Effector memory CD8-positive, alpha-beta T cell (primary cell): Measurements from ENCODE around the gene RBSN.

Experiments used
- ATAC-seq: fragments of 150-1000 bp; cut with Tn5 transposase; replicated peaks from 2 replicates; pipeline ENCODE4 v1.10.0; 2021; ENCODE audit warnings: mild to moderate bottlenecking, moderate library complexity
- DNase-seq, 3 experiments: peaks; one replicate each; pipeline ENCODE4 v3.0.0; 2021
- H3K27ac Mint-ChIP-seq, 2 donors: one replicate each; pipeline ENCODE4 v1.8.0; 2022; ENCODE audit warnings: mild to moderate bottlenecking in 2 of 2, mixed read lengths in 2 of 2, moderate library complexity in 2 of 2
- H3K27me3 Mint-ChIP-seq, 2 donors: one replicate each; pipeline ENCODE4 v1.8.0; 2022; ENCODE audit warnings: mixed read lengths in 2 of 2
- H3K36me3 Mint-ChIP-seq: one replicate; pipeline ENCODE4 v1.8.0; 2022; ENCODE audit warnings: mild to moderate bottlenecking, moderate library complexity, mixed read lengths; ENCODE audit not compliant: insufficient read depth
- H3K4me1 Mint-ChIP-seq, 2 donors: one replicate each; pipeline ENCODE4 v1.8.0; 2022; ENCODE audit warnings: low read depth in 2 of 2, mixed read lengths in 2 of 2
- H3K4me3 Mint-ChIP-seq, 2 donors: one replicate each; pipeline ENCODE4 v1.8.0; 2022; ENCODE audit warnings: mild to moderate bottlenecking in 2 of 2, mixed read lengths in 2 of 2, moderate library complexity in 2 of 2
- H3K9me3 Mint-ChIP-seq, 2 donors: one replicate each; pipeline ENCODE4 v1.8.0; 2022; ENCODE audit warnings: mixed read lengths in 2 of 2

Gene RBSN

DNA sequence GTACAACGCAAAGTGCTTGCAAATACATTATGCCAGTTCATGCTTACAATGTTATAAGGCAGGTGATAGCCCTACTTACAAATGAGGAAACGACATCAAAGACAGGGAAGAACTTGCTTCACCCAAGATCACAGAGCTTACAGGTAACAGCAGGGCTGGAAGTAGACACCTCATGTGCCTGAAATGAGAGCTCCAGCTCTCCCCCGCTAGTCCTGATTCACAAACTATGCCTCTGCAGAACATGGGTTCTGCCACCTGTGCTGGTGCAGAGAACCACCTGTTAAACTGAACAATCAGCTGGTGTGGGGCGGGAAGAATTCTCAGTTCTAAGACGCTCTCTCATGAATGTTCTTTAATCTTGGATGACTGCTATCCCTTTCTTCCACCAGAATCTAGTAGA, 7.4 kb downstream of the RBSN start:
- Mint-ChIP-seq H3K27me3 (no peaks in the 10 kb centered on the region), H3K27ac (no peak overlapping the region), H3K4me3 (no peak overlapping the region), H3K36me3 (peaks cover 69% of the 10 kb centered on the region), H3K4me1 (peaks cover 2 to 4% of the 10 kb centered on the region in 2 donors), H3K9me3 (no peaks in the 10 kb centered on the region)
- DNase-seq (no peak), ATAC-seq (no peak)

DNA sequence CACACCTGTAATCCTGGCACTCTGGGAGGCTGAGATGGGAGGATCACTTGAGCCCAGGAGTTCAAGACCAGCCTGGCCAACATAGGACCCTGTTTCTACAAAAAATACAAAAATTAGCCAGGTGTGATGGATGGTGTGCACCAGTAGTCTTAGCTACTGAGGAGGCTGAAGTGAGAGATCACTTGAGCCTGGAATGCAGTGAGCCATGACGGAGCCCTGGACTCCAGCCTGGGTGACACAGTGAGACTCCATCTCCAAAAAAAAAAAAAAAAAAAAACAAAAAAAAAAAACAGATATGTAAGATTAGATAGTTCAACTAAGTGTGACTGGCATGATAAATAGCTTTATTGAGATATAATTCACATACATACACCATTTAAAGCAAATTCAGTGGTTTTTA, 9.7 kb downstream of the RBSN start:
- Mint-ChIP-seq H3K36me3 (peaks cover 73% of the 10 kb centered on the region), H3K4me1 (peaks cover 0 to 4% of the 10 kb centered on the region in 2 donors), H3K27me3 (no peaks in the 10 kb centered on the region), H3K4me3 (no peak overlapping the region), H3K27ac (no peak overlapping the region), H3K9me3 (no peaks in the 10 kb centered on the region)
- no peak for ATAC-seq
- no peak for DNase-seq

DNA sequence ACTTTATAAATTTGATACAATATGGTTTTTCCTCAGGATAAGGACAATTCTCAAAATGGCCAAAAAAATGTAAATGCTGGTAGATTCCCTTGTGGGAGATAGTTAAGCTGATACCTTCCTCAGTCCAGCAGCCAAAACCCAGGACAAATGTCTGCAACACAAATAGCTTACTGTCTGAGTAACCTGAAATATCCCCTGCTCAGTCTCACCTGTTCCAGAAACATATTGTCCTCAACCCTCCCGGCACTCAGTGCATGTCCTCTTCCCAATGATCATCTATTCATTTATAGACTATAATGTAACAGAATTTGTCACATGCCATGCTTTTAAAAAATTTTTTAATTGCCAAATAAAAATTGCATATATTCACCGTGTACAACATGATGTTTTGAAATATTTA, 12.2 kb downstream of the RBSN start:
- H3K4me1 Mint-ChIP-seq, result peaks cover 0 to 4% of the 10 kb centered on the region in 2 donors
- no peak for DNase-seq
- H3K4me3 Mint-ChIP-seq, result no peak overlapping the region
- no peaks in the 10 kb centered on the region for H3K9me3 Mint-ChIP-seq
- peaks cover 75% of the 10 kb centered on the region for H3K36me3 Mint-ChIP-seq
- peak overlapping the region in 1 of 2 donors; percentile 30 for H3K27ac Mint-ChIP-seq
- H3K27me3 Mint-ChIP-seq, result no peaks in the 10 kb centered on the region
- ATAC-seq, result no peak

DNA sequence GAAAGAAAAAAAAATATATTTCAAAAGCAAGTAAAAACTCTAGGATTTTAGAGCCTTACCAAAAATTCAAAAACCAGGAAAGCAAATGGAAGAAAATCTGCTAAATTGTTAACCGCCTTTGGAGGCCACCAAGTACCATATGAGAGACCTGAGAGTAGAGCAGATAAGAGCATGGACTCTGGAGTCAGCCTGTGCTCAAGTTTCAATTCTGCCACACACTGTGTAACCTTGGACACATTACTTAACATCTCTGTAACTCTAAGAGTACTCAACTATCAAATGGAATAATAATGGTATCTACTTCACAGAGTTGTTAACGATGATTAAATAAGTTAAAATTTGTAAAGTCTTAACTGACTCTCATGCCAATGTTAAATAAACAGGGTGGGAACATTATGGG, 12.7 kb downstream of the RBSN start:
- Mint-ChIP-seq H3K9me3 (no peaks in the 10 kb centered on the region), H3K27me3 (no peaks in the 10 kb centered on the region)

DNA sequence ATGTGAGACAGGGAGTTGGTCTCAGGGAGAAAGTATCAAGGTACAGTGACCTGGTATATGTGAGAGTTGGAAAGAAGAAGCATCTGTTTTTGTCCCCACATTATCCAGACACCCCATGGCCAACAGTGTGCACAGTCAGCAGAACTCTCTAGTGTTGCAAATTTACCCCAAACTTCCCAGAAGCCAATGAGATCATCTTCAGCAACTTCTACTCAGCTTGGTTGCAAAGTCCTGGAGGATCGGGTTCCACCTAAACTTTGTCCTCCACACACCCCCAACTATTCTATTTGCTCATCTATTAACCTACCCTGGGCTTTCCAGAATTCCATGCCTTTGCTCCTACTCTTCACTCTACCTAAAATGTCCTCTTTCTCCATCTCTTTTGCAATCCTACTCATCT, 15.7 kb downstream of the RBSN start:
- no peak overlapping the region for H3K4me3 Mint-ChIP-seq
- peaks cover 82% of the 10 kb centered on the region for H3K36me3 Mint-ChIP-seq
- DNase-seq (no peak), ATAC-seq (no peak)
- H3K9me3 Mint-ChIP-seq, result no peaks in the 10 kb centered on the region
- H3K27ac Mint-ChIP-seq, result no peak overlapping the region
- no peaks in the 10 kb centered on the region for H3K27me3 Mint-ChIP-seq
- peaks cover 0 to 1% of the 10 kb centered on the region in 2 donors for H3K4me1 Mint-ChIP-seq

More for the DNA sequence above, 12.7 kb downstream of the RBSN start:
- Mint-ChIP-seq H3K27ac (peak overlapping the region in 1 of 2 donors; percentile 30), H3K4me1 (peaks cover 0 to 4% of the 10 kb centered on the region in 2 donors), H3K4me3 (no peak overlapping the region), H3K36me3 (peaks cover 80% of the 10 kb centered on the region)
- ATAC-seq, result no peak
- DNase-seq, result no peak

DNA sequence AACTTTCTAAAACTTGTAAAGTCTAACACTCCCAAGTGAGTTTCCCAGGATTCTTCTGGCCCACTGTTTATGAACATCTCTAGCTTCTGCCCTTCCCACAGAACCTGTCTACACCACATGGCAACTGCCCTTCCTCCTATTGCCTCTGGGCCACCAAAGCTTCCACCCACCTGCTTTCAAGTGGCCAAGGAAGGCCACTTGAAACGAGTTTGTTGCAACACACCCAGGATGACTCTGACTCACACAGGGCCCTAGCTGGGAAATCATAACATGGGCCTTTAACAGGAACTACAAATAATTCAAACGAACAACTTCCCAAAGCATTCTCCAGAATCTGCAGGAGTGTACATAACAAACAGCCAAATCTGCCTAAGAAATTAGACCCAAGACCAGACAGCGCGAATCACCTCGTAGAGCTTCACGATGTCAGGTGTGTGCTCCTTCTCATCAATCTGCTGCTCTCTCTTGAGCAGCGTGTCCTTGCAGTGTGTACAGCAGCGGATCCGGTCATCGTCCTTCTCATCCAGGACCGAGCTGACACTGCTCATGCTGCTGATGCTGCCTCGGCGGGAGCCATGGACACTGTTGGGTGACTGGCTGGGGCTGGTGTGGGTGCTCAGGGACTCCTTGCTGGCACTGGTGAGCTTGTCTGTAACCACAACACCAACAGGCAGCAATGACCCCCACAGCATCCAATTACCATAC, 16.8 kb downstream of the RBSN start:
- DNase-seq (no peak), ATAC-seq (no peak)
- Mint-ChIP-seq H3K9me3 (no peaks in the 10 kb centered on the region), H3K36me3 (peaks cover 79% of the 10 kb centered on the region), H3K27me3 (no peaks in the 10 kb centered on the region), H3K4me1 (peaks cover 0 to 1% of the 10 kb centered on the region in 2 donors), H3K4me3 (no peak overlapping the region), H3K27ac (peak overlapping the region in 1 of 2 donors; percentile 34)

DNA sequence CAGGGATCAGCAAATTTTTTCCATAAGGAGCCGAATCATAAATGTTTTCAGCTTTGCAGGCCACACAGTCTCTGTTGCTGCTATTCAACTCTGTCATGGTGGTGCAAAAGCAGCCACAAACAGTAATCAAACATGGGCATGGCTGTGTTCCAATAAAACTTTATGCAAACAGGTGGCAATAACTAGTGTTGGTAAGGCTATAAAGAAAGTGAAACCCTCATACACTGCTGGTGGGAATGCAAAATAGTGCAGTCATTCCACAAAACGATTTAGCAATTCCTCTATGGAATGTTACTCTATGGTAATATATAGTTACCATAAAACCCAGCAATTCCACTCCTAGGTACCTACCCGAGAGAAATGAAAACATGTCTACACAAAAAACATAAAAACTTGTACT, 19.9 kb downstream of the RBSN start:
- DNase-seq (no peak), ATAC-seq (no peak)
- Mint-ChIP-seq H3K9me3 (no peaks in the 10 kb centered on the region), H3K4me3 (no peak overlapping the region), H3K27ac (no peak overlapping the region), H3K27me3 (no peaks in the 10 kb centered on the region), H3K36me3 (peaks cover 81% of the 10 kb centered on the region), H3K4me1 (peaks cover 0 to 1% of the 10 kb centered on the region in 2 donors)

DNA sequence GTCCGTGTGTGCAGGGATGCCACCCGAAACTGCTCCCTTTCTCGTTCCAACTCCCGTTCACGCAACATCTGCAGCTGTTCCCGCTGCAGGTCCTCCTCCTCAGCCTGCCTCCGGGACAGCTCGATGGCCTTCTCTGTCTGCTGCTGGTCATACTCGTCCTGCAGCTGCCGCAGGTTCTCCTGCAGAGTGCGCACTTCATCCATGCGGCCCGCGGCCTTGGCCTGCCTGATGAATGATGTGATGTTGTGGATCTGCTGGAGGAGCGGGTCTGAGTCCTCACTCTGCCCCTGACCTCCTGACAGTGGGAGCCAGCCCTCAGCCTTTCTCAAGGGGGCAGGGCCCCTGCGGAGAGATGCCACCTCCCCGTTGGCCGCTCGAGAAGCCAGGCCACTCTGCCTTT, 24.4 kb downstream of the RBSN start:
- no peak overlapping the region for H3K27ac Mint-ChIP-seq
- no peak overlapping the region for H3K4me3 Mint-ChIP-seq
- peaks cover 72% of the 10 kb centered on the region for H3K36me3 Mint-ChIP-seq
- ATAC-seq (no peak), DNase-seq (no peak)
- peaks cover 0 to 6% of the 10 kb centered on the region in 2 donors for H3K4me1 Mint-ChIP-seq
- H3K27me3 Mint-ChIP-seq, result no peaks in the 10 kb centered on the region
- H3K9me3 Mint-ChIP-seq, result no peaks in the 10 kb centered on the region

DNA sequence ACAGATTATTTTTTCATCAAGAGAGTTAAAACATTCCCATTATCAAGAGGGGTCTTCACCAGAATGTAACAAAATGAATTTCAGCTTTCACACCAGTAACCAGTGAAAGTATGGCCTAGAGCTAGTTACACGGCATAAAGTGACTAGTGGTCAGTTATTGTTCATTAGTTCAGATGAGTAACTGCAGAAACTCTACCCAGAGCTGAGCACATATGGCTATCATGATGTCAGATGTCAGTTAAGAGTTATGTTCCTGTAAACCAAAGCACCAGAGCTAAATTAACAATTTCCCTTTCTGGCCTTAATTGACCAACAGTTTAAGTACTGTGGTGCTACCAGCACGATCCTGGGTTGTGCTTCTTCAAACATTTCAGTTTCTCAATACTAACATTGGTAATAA, 27.2 kb downstream of the RBSN start:
- Mint-ChIP-seq H3K36me3 (peaks cover 62% of the 10 kb centered on the region), H3K4me1 (peaks cover 0 to 6% of the 10 kb centered on the region in 2 donors), H3K4me3 (no peak overlapping the region), H3K27ac (no peak overlapping the region), H3K27me3 (no peaks in the 10 kb centered on the region), H3K9me3 (no peaks in the 10 kb centered on the region)
- no peak for ATAC-seq
- no peak for DNase-seq

DNA sequence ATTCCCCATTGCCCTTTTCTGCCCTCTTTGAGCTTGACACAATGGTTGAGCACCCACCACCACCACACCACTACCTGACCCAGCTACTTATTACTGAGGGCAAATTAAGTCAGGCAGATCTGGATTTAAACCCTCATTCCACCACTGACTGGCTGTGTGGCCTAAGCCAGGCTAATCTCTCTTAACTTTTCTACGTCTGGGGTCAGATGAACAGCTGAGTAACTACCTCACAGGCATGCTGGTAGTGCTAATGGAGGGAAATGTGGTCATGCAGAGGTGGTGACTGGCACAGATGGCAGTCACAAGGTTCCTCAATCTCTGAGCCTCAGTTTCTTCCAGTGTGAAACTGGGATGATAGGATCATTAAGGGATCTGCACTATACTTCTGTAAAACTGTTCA, 29.5 kb downstream of the RBSN start:
- Mint-ChIP-seq H3K27ac (no peak overlapping the region), H3K9me3 (no peaks in the 10 kb centered on the region), H3K4me3 (no peak overlapping the region), H3K36me3 (peaks cover 45% of the 10 kb centered on the region), H3K27me3 (no peaks in the 10 kb centered on the region), H3K4me1 (peaks cover 5 to 13% of the 10 kb centered on the region in 2 donors)
- ATAC-seq (no peak), DNase-seq (no peak)

DNA sequence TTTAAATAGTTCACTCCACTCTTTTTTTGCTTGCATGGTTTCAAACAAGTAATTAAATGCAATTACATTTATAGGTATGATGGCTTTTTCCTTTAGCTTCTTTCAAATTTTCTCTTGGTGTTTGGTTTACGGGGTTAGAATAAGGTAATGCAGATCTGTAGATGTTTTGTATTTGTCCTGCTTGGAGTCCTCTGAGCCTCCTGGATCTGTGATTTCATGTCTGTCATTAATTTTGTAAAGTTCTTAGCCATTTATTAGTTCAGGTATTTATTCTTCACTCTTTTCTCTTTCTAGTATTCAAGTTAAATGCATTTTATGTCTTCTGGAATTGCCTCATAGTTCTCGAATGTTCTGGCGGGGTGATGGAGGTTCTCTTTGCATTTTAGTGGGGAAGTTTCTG, 32.5 kb downstream of the RBSN start:
- Mint-ChIP-seq H3K4me3 (peak overlapping the region; percentile 16 to 96), H3K27me3 (no peaks in the 10 kb centered on the region)

DNA sequence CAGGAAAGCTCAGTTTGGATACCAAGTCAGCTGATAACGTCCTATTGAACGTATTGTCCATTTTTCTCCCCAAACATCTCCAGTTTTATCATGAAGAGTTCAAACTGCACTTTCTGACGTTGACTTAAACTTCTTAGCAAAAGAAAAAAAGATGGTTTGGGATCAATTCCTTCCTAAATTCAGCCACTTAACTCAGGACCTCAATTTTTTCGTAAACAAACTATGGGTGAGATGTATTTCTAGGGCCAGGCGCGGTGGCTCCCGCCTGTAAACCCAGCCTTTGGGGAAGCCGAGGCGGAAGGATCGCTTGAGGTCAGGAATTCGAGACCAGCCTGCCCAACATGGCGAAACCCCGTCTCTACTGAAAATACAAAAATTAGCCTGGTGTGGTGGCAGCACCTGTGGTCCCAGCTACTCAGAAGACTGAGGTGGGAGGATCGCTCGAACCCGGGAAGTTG, 33.4 kb downstream of the RBSN start:
- Mint-ChIP-seq H3K4me1 (peaks cover 13 to 20% of the 10 kb centered on the region in 2 donors), H3K36me3 (peaks cover 16% of the 10 kb centered on the region), H3K27ac (peak overlapping the region in 1 of 2 donors; percentile 92), H3K27me3 (no peaks in the 10 kb centered on the region), H3K4me3 (peak overlapping the region; percentile 93 to 96), H3K9me3 (no peaks in the 10 kb centered on the region)
- ATAC-seq (no peak), DNase-seq (no peak)

More for the DNA sequence above, 32.5 kb downstream of the RBSN start:
- peaks cover 13 to 20% of the 10 kb centered on the region in 2 donors for H3K4me1 Mint-ChIP-seq
- H3K36me3 Mint-ChIP-seq, result peaks cover 22% of the 10 kb centered on the region
- H3K9me3 Mint-ChIP-seq, result no peaks in the 10 kb centered on the region
- ATAC-seq (no peak), DNase-seq (no peak)
- no peak overlapping the region for H3K27ac Mint-ChIP-seq

DNA sequence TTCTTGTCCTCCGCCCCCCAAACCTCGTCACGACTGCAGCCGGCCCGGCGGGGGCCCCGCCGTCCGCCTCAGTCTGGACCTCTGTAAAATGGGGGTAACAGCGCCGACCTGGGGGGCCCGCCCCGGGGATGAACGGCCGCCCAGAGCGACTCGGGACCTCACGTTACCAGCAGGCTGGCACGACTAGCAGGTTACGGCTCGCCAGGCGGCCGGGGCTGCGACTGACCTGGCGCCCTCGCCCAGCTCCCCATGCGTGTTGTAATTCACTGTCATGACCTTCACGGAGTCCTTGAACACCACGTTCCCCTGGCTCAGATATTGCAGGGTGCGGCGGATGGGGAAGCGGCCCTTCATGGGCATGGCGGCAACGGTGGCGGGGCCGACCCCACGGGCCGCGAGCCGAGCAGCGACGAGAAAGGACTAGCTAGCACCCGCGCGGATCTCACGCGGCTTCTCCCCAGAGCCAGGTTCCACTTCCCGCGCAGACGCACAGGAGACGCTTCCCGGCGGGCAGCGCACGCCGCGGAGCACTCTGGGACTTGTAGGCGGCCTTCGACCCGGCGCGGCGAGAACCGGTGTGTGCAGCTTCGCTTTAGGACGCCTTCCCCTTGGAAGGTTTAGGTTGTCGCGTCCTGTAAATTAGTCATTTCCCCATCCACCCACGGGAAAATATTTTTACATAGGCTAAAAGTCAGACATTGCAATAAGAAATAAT, 34.0 kb downstream of the RBSN start, which contains the start of gene MRPS25:
TSS of gene MRPS25 (minus strand) at position 481 of the 715 bp plus-strand sequence. CDS start at position 360, 121 bp downstream.
- H3K9me3 Mint-ChIP-seq, result no peaks in the 10 kb centered on the region
- H3K27ac Mint-ChIP-seq, result peak within 1 kb of the TSS; percentile 92 to 94
- ATAC-seq, result peak; percentile 97
- H3K4me1 Mint-ChIP-seq, result peaks cover 13 to 17% of the 10 kb centered on the region in 2 donors
- peaks cover 16% of the 10 kb centered on the region for H3K36me3 Mint-ChIP-seq
- no peaks in the 10 kb centered on the region for H3K27me3 Mint-ChIP-seq
- DNase-seq, result peak; percentile 82 to 85 (median 84)
- peak within 1 kb of the TSS; percentile 93 to 96 for H3K4me3 Mint-ChIP-seq
